GM10266 (cell line): ENCODE measurements around the gene ZFP2.
"Not testable (repeated sequence)": the region's sequence is repeated elsewhere in the genome, so short reads cannot be mapped to it uniquely, and the experiment has no call there.

ENCODE experiments used
- DNase-seq: peaks from one replicate; pipeline ENCODE4 v3.0.0; 2012; ENCODE audit errors: extremely low spot score
- TF ChIP-seq, protein P1 (sequence below): IDR thresholded peaks from 2 replicates; pipeline ENCODE4 v1.5.1; 2012; ENCODE audit warnings: mild to moderate bottlenecking, low read depth; ENCODE audit not compliant: control insufficient read depth, insufficient read depth; ENCODE audit errors: missing control alignments

ZFP2 gene

DNA sequence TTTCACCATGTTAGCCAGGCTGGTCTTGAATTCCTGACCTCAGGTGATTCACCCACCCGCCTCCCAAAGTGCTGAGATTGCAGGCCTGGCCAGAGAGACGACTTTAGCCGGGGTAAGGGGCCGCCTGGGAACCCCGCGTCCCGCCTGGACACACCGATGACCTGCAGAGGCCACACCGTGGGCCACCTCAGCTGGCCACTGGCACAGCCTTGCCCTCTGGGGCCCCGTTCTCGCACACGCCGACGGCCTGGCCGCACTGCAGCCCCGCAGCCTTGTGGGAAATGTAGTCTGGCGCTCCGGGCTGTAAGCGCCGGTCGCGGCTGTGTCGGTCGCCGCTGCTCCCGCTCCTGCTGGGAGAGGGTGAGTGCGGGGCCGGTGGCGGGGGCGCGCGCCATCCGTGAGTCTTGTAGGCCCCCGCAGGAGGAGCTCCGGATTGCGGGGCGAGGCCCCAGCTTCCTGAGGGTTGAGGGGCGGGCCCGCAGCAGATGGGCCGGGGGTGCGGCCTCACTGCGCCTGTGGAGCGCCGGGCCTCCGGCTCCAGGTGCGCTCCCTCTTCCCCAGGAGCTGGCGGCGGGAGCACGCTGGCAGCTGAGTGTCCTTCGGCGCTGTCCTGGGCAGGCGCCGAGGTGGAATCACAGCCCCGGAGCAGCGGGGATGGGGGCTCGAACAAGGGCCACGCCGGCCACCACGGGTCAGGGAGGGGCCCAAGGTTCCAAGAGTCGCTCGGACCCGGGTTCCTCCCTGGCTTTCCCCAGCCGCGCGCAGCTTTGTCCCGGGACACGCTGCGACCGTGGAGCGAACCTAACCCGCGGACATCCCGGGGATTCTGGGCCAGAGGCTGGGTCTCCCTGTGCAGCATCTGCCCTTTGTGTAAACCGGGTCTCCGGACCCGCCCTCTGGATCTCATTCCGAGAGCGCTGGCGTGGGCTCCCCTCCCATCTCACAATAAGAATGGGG lies at the start of gene ZFP2:
Gene ZFP2 (plus strand): TSS at position 299 of the 957 bp plus-strand sequence. CDS start 35,401 bp downstream, outside the sequence.
- peak; percentile 18 for DNase-seq

DNA sequence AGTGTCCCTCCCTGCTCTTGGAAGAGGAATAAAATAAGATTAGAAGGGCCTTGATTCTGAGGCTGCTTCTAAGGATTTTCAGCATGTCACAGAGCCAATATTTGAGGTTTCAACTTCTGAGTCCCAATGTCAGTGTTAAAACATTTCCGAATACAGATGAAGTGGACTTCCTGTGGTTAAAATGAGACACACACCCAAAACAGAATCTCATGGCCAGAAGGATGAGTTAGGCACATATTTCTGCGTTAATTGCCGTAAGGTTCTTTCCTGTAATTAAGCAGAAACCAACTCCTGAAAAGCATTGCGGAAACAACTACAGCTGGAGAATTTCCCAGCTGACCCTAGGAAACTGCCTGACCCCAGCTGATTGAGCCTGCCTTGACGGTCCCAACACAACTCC lies 46.4 kb upstream of the ZFP2 start:
- TF ChIP-seq, protein P1, sequence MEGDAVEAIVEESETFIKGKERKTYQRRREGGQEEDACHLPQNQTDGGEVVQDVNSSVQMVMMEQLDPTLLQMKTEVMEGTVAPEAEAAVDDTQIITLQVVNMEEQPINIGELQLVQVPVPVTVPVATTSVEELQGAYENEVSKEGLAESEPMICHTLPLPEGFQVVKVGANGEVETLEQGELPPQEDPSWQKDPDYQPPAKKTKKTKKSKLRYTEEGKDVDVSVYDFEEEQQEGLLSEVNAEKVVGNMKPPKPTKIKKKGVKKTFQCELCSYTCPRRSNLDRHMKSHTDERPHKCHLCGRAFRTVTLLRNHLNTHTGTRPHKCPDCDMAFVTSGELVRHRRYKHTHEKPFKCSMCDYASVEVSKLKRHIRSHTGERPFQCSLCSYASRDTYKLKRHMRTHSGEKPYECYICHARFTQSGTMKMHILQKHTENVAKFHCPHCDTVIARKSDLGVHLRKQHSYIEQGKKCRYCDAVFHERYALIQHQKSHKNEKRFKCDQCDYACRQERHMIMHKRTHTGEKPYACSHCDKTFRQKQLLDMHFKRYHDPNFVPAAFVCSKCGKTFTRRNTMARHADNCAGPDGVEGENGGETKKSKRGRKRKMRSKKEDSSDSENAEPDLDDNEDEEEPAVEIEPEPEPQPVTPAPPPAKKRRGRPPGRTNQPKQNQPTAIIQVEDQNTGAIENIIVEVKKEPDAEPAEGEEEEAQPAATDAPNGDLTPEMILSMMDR: no peak
- no peak for DNase-seq

More for the DNA sequence above, at the start of gene ZFP2:
- TF ChIP-seq, protein P1: no peak

- DNase-seq: no peak
- TF ChIP-seq, protein P1: no peak
Observed at GRCh38 chr5:178851951-178852350, 43.8 kb upstream of the ZFP2 start.

DNA sequence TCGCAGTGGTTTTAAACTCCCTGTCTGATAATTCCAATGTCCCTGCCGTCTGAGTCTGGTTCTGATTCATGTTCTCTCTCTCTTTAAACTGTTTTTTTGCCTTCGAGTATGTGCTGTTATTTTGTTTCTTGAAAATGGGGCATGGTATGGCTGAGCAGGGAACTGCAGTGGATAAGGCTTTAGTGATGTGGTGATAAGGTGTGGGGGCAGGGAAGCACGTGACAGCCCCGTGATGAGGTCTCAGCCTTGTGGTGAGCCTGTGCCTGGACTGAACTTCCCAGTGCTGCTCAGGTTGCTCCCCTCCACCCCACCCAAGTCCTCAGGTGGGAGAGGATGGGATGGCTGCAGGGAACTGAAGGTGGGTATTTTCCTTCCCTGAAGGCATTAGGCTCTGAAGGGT lies 41.4 kb upstream of the ZFP2 start:
- TF ChIP-seq, protein P1: no peak
- no peak for DNase-seq

DNA sequence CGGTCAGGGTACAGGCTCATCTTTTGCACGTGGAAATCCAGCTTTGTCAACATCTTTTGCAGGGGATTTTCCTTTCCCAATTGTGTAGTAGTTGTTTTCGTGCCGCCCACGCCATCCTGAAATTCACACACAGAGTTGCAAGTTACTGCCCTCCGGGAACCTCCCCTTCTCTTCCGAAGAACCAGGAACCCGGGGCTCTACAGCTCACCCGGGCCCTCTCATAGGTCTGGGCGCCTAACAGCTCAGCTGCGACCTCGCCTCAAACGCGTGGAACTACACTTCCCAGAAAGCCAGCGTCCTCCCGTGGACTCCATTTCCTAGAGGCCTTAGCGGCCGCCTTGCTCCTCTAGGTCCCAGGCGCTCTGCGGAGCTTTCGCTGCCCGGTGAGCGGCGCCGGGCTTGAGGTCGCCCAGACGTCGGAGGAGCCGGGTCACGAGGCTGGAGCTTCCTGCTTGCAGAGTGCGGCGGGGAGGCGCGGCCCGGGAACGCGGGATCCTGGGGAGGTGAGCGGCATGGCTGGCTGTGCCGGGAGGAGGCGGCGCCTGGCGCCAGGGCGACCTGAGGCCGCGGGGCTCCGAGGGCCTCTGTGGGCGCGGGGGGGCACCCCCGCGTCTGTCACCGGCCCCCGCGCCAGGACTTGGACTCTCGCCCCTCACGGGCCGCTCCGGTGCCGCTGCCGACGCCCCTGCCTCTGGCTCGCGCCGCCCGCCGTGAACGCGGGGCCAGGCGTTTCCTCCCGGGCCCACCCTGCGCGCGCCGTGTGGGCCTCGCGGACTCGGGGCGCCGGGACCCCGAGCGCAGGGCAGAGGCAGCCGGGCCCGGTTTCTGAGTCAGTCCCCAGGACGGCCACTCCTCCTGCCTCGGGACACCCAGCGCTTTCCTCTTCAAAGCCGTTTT lies 35.8 kb upstream of the ZFP2 start, which contains the start of gene ZNF354B:
Gene ZNF354B (plus strand): TSS at position 329 of the 897 bp plus-strand sequence. CDS start 1,095 bp downstream, outside the sequence.
- TF ChIP-seq, protein P1: no peak
- DNase-seq: peak; percentile 90

- DNase-seq: not testable (repeated sequence)
Observed at GRCh38 chr5:178860615-178861014, 35.1 kb upstream of the ZFP2 start.

GRCh38 chr5:178861627-178862026 lies 34.1 kb upstream of the ZFP2 start:
- no peak for DNase-seq
- TF ChIP-seq, protein P1: no peak
